Esophagus muscularis mucosa (tissue), 4 donors: ENCODE data around the gene CHKA. TPM values are rescaled to one million over a fixed set of nuclear protein-coding genes. Genes with fewer than 3 reads are reported as not detected.

Experiments
- DNase-seq: peaks from one replicate; pipeline ENCODE4 v3.0.0-alpha.2; 2017; ENCODE audit errors: extremely low spot score
- H3K27ac ChIP-seq, 4 donors: fragments of 200-600 bp; sonication (generic); replicated peaks in 1 of 4; 1 replicate in 3 of 4; 2 replicates in 1 of 4; pipeline ENCODE4 v1.5.1; 2016 to 2019; ENCODE audit warnings: mild to moderate bottlenecking in 1 of 4
- H3K27me3 ChIP-seq, 4 donors: fragments of 200-600 bp; sonication (generic); one replicate each; pipeline versions ENCODE4 v1.5.1 to v1.6.0; 2016 to 2019
- H3K36me3 ChIP-seq, 4 donors: fragments of 200-600 bp; sonication (generic); one replicate each; pipeline ENCODE4 v1.5.1; 2016 to 2019
- H3K4me1 ChIP-seq, 4 donors: fragments of 200-600 bp; sonication (generic); one replicate each; pipeline ENCODE4 v1.5.1; 2016 to 2019
- H3K4me3 ChIP-seq, 4 donors: fragments of 200-600 bp; sonication (generic); 1 replicate in 2 of 4; 2 replicates in 2 of 4; pipeline ENCODE4 v1.5.1; 2016 to 2019; ENCODE audit warnings: mild to moderate bottlenecking in 4 of 4, moderate library complexity in 1 of 4
- H3K9me3 ChIP-seq, 4 donors: fragments of 200-600 bp; sonication (generic); 1 replicate in 3 of 4; 2 replicates in 1 of 4; pipeline ENCODE4 v1.5.1; 2016 to 2019
- EP300 ChIP-seq: sonication (generic); formaldehyde crosslinking; IDR thresholded peaks from one replicate; pipeline ENCODE4 v1.6.1; 2017; ENCODE audit warnings: antibody characterized with exemption
- POLR2A ChIP-seq: fragments of 450-650 bp; IDR thresholded peaks from one replicate; pipeline ENCODE4 v1.6.1; 2017; ENCODE audit warnings: antibody characterized with exemption, moderate library complexity, mild to moderate bottlenecking, low read depth
- POLR2AphosphoS5 ChIP-seq, 2 donors: sonication (generic); formaldehyde crosslinking; IDR thresholded peaks; one replicate each; pipeline ENCODE4 v1.6.1; 2017; ENCODE audit warnings: antibody characterized with exemption in 2 of 2
- WGBS: methylation state at CpG from one replicate; pipeline ENCODE4 v1.1.5; 2018; 5-methylcytosine and 5-hydroxymethylcytosine counted together
- intact Hi-C: fragments of 100-400 bp; cut with DNase I; formaldehyde crosslinking; loops from one replicate; pipeline ENCODE4 v1.15.1; 2023
- total RNA-seq, 4 donors: library from RNA; depleted of rRNA; stranded (reverse); fragments of >200 nt; gene quantifications; one replicate each; pipeline versions ENCODE4 v1.1.0 to v1.2.1, GENCODE V29; 2016
- TF ChIP-seq, protein P1 (sequence below), 3 experiments: fragments of 200-600 bp in 2 of 3; fragments of 450-650 bp in 1 of 3; sonication (generic) in 2 of 3; IDR thresholded peaks; one replicate each; pipeline ENCODE4 v1.5.1; 2017 to 2019; ENCODE audit warnings: antibody characterized with exemption in 3 of 3, mild to moderate bottlenecking in 2 of 3, moderate library complexity in 1 of 3

CHKA gene
- total RNA-seq, 4 donors from 2014 or later: 13.8 to 20.3 (median 18.3) TPM

DNA sequence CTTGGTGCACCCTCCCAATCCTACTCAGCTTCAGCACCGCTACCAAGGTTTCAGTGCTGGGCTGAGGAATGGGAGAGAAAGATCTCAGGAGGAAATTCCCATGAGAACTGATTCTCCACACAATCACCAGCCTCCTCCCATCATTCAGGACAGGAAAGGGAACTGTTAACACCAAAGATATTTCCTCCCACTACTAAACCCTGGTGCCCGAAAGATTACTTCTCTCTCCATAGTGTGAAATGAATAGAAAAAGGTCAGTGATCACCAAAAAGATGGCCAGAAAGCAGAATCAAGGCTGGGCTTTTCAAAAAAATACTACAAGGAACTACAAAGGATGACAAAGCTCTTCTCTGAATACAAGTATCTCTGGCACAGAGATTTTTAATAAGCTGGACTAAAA lies 56.3 kb downstream of the CHKA start:
- no peaks in the 10 kb centered on the region for H3K9me3 ChIP-seq
- intact Hi-C loops: no loop called here
- H3K27ac ChIP-seq: no peak overlapping the region
- no peak overlapping the region for H3K4me3 ChIP-seq
- TF ChIP-seq EP300 (no peak), POLR2A (no peak), POLR2AphosphoS5 (IDR thresholded peaks at IDR 0.05) (no peak)
- TF ChIP-seq, protein P1, sequence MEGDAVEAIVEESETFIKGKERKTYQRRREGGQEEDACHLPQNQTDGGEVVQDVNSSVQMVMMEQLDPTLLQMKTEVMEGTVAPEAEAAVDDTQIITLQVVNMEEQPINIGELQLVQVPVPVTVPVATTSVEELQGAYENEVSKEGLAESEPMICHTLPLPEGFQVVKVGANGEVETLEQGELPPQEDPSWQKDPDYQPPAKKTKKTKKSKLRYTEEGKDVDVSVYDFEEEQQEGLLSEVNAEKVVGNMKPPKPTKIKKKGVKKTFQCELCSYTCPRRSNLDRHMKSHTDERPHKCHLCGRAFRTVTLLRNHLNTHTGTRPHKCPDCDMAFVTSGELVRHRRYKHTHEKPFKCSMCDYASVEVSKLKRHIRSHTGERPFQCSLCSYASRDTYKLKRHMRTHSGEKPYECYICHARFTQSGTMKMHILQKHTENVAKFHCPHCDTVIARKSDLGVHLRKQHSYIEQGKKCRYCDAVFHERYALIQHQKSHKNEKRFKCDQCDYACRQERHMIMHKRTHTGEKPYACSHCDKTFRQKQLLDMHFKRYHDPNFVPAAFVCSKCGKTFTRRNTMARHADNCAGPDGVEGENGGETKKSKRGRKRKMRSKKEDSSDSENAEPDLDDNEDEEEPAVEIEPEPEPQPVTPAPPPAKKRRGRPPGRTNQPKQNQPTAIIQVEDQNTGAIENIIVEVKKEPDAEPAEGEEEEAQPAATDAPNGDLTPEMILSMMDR (IDR thresholded peaks at IDR 0.05): no peak
- peaks cover 57 to 97% (median 91%) of the 10 kb centered on the region in 4 donors for H3K36me3 ChIP-seq
- no peak for DNase-seq
- no peaks in the 10 kb centered on the region for H3K27me3 ChIP-seq
- H3K4me1 ChIP-seq: no peaks in the 10 kb centered on the region
- WGBS: 82% methylated on average over 2 of the region's 2 CpGs

GRCh38 chr11:68061508-68061907 lies 59.7 kb downstream of the CHKA start:
- Histone ChIP-seq H3K9me3 (no peaks in the 10 kb centered on the region), H3K27ac (no peak overlapping the region), H3K27me3 (no peaks in the 10 kb centered on the region), H3K4me1 (no peaks in the 10 kb centered on the region), H3K36me3 (peaks cover 35 to 88% (median 69%) of the 10 kb centered on the region in 4 donors), H3K4me3 (no peak overlapping the region)
- no peak for DNase-seq
- TF ChIP-seq POLR2A (no peak), POLR2AphosphoS5 (IDR thresholded peaks at IDR 0.05) (no peak), EP300 (no peak)
- TF ChIP-seq, protein P1 (IDR thresholded peaks at IDR 0.05): no peak
- intact Hi-C loops: no loop called here
- WGBS: 92% methylated on average over 7 of the region's 7 CpGs

DNA sequence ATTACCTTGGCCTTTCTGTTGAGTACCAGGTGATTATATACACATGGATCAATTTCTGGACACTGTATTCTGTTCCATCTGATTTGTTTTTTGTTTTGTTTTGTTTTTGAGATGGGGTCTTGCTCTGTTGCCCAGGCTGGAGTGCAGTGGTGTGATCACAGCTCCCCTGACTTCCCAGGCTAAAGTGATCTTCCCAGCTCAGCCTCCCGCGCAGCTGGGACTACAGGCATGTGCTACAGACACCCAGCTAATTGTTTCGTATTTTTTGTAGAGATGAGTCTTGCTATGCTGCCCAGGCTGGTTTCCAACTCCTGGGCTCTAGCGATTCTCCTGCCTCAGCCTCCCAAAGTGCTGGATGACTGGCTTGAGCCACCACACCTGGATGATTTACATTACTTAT lies 63.4 kb downstream of the CHKA start:
- no peaks in the 10 kb centered on the region for H3K9me3 ChIP-seq
- no peak for DNase-seq
- no peak overlapping the region for H3K4me3 ChIP-seq
- H3K27ac ChIP-seq: no peak overlapping the region
- 91% methylated on average over 4 of the region's 4 CpGs for WGBS
- H3K36me3 ChIP-seq: peaks cover 16 to 71% (median 40%) of the 10 kb centered on the region in 4 donors
- intact Hi-C loops: no loop called here
- H3K27me3 ChIP-seq: no peaks in the 10 kb centered on the region
- TF ChIP-seq POLR2AphosphoS5 (IDR thresholded peaks at IDR 0.05): no peak
- no peak for TF ChIP-seq POLR2A
- TF ChIP-seq EP300: no peak
- TF ChIP-seq, protein P1 (IDR thresholded peaks at IDR 0.05): no peak
- no peaks in the 10 kb centered on the region for H3K4me1 ChIP-seq

GRCh38 chr11:68056317-68057285 lies 64.6 kb downstream of the CHKA start:
- no peak overlapping the region for H3K4me3 ChIP-seq
- no peak for DNase-seq
- intact Hi-C loops: no loop called here
- H3K27me3 ChIP-seq: no peaks in the 10 kb centered on the region
- H3K27ac ChIP-seq: no peak overlapping the region
- TF ChIP-seq POLR2AphosphoS5 (IDR thresholded peaks at IDR 0.05): no peak
- no peak for TF ChIP-seq EP300
- TF ChIP-seq, protein P1 (IDR thresholded peaks at IDR 0.05): no peak
- no peak for TF ChIP-seq POLR2A
- H3K36me3 ChIP-seq: peaks cover 10 to 71% (median 41%) of the 10 kb centered on the region in 4 donors
- no peaks in the 10 kb centered on the region for H3K9me3 ChIP-seq
- H3K4me1 ChIP-seq: peaks cover 0 to under 1% (median under 1%) of the 10 kb centered on the region in 4 donors
- WGBS: 96% methylated on average over 12 of the region's 12 CpGs
